ENCODE measurements around the gene HOTAIR.

Gene HOTAIR

DNA sequence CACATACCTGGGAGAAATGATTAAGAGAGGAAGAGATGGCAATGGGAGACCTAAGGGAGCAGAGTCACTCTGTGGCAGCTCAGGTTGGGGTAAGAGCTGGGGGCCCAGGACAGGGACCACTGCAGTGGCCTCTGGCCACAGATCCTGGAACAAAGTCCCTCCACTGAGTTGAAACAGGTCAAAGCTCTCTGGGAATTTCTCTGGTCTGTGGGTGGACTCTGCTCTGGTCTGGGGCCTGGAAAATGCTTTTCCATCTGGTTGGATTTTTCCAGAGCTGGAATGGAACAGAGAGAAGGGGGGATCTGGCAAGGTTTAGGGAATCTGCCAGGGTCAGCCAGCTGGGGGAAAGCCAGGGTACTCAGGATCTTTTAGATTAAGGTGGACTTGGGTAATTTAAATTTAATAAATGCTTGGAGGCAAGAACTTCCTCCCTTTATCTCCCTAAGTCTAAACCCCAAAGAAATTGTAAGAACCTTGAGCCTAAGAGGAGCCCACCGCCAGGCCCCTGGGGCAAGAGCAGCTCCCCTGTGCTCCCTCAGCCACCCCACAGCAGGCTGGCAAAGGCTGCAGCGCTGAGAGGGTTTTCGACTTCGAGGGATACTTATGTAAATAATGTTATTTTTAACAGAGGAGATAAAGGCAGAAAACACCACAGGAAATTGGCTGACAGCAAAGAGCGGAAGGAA, 13.9 kb upstream of the HOTAIR start:
- no peak for DNase-seq (ENCODE audit: low spot score)
- no peak for FAIRE-seq

- FAIRE-seq: no peak
- no peak for DNase-seq (ENCODE audit: low spot score)
These were observed 13.1 kb upstream of the HOTAIR start for GRCh38 chr12:53987787-53988230.

GRCh38 chr12:53986686-53987483, 12.1 kb upstream of the HOTAIR start:
- no peak for FAIRE-seq
- DNase-seq (ENCODE audit: low spot score): no peak

- no peak for FAIRE-seq
These were observed 11.4 kb upstream of the HOTAIR start for GRCh38 chr12:53985994-53986685.

GRCh38 chr12:53985692-53985993, 10.9 kb upstream of the HOTAIR start:
- FAIRE-seq: no peak
- no peak for DNase-seq (ENCODE audit: low spot score)

More at GRCh38 chr12:53985994-53986685, 11.4 kb upstream of the HOTAIR start:
- DNase-seq (ENCODE audit: low spot score): no peak

- FAIRE-seq (peak; percentile 92), DNase-seq (ENCODE audit: low spot score) (peak; percentile 92)
These were observed 10.3 kb upstream of the HOTAIR start, which contains the start of gene HOXC10 for GRCh38 chr12:53984901-53985691. Gene HOXC10, plus strand, starts transcription at chr12:53985146. Its CDS starts 114 bp downstream, at chr12:53985260.

- FAIRE-seq: no peak
- no peak for DNase-seq (ENCODE audit: low spot score)
These were observed 9.3 kb upstream of the HOTAIR start for GRCh38 chr12:53983950-53984572.

DNA sequence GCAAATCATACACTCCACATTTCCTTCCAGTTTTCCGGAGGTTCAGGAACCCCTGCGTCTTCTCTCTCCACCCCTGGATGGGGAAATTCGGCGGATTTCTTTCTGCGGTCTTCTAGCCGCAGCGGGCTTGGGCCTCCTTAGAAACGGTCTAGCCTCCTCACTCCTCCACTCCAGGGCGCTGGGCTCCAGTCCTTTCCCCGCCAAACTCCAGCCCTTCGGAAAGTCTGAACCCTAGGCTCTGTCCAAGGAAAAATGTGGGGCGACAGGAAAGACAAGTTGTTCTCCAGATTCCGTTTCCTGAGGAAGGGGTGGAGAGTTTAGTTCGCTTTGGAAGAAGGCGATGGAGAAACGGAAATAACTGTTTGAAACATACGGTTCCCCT, 8.8 kb upstream of the HOTAIR start:
- FAIRE-seq: no peak
- no peak for DNase-seq (ENCODE audit: low spot score)

GRCh38 chr12:53982648-53983567, 8.2 kb upstream of the HOTAIR start:
- DNase-seq (ENCODE audit: low spot score): no peak
- no peak for FAIRE-seq

DNA sequence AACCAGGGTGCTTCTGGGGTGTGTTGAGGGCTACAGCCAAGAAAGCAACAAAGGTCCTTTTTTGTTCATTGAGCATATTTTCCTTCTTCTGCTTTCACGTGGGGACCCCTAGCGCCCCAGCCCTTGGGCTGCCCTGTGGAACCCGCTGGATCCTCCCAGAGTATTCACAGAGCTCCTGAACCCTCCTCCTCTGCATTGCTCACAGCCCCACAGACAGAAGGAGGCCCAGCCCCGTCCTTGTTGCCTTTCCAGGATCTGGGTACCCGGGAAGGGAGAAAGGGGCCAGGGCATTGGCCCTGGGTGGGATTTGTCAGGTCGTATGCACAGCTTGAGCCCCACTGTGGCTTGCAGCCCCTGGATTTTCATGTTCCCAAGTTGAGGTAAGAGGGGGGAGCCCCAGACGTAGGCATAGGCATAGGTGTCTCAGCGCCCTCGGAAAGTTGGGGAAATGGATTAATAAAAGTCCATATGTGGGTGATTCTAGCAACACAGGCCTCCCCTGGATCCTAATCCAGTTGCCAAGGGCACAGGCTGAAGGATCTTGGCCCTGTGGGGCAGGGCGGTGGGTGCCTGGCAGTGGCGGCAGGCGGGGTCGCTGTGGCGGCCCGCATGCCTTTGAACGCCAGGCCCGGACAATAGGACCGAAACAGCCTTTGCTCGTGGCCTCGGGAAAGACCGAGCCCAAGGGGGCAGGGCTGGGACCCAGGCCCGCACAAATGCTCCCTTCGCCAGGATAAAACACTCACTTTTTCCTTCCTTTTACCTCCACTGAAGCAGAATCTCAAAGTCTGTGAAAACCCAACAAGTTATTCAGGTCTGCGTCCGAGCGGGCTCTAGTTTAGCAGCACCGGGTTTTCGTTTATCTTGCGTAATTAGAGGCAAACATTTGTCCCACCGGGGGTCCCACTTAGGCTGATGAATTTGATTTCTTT, 7.1 kb upstream of the HOTAIR start:
- FAIRE-seq (no peak), DNase-seq (ENCODE audit: low spot score) (no peak)

- no peak for FAIRE-seq
- no peak for DNase-seq (ENCODE audit: low spot score)
These were observed 6.2 kb upstream of the HOTAIR start for GRCh38 chr12:53980802-53981496.

DNA sequence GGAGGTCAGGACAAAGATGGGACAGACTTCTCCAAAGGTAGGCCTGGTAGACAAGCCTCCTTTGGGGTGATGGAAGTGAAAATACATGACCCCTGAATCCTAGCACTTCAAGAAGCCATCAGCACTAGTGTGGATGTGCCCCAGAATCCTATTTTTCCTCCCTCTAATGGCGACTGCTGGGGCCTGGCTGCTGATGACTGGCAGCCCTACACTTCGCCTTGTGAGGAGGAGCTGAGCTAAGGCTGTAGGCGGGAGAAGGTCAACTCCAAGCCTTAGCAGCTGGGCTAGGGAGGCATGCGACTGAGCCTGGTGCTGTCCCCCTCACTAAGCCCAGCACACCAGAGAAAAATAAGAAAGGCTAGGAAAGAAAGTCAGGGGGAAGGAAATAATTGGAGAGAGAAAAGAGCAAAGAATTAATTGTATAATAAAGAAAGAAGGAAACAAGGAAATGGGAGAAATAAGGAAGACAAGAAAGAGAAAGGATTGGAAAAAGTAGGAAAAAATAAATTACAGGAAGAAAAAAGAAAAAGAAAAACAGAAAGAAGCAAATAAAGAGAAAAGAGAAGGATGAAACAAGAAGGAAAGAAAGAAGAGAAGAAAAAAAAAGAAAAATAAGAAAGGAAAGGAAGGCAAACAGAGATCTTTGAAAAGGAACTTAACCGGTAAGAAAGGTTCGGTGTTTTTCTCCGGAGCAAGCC, 5.5 kb upstream of the HOTAIR start:
- DNase-seq (ENCODE audit: low spot score) (no peak), FAIRE-seq (no peak)

- DNase-seq (ENCODE audit: low spot score): no peak
- FAIRE-seq: no peak
These were observed 4.0 kb upstream of the HOTAIR start for GRCh38 chr12:53978477-53979356.

DNA sequence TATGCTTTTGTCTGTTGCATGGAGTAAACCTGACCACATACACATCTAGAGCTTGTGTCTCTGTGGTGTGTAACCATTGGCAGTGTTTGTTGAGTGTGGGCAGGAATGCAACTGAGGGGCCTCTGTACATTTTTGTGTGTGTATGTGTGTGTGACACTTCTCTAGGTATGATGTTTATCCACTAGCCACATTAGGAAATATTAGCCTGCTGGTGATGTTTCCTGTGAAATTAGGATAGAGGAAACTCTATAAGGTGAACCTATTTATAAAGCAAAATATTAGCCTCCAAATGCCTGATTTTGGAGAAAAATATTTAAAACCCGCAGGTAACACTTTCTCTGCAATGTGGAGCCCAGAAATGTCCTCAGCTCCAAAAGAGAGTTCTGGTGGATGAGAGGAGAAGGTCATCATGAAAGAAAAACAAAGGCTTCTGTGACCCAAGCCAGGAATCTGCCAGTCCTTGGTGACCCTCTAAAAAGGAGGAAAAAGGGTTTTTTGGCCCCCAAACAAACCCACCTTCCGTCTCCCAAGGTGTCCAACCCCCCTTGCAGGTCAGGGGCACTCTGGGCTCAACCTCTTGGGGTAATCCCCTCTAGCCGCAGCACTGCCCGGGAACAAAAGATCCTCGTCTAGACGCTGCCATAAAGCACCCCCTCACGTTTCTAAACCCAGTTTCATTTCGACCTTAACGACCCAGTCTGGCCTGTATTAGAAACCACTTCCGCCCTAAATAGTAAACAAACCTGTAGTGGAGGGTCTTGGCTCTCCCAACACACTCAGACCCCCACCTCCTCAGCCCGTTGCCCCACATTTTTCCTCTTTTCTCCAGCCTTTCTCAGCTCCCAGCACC, 3.1 kb upstream of the HOTAIR start:
- FAIRE-seq (no peak), DNase-seq (ENCODE audit: low spot score) (no peak)

GRCh38 chr12:53976823-53977595, 2.3 kb upstream of the HOTAIR start:
- FAIRE-seq (no peak), DNase-seq (ENCODE audit: low spot score) (no peak)

Measured in urothelium cell line (cell line).